HCT116 (cell line): ENCODE measurements around the gene CDC37L1. TPM values are rescaled to one million over a fixed set of nuclear protein-coding genes. Genes with fewer than 3 reads are reported as not detected.

ENCODE experiments used
- ATAC-seq: fragments of 200-7000 bp; cut with Tn5 transposase; 2 replicates; pipeline ENCODE4 v1.9.1; 2020; ENCODE audit warnings: mild to moderate bottlenecking, moderate library complexity
- BruUV-seq: library from RNA; stranded (reverse); fragments of 400-500 nt; replicated peaks from 2 replicates; lab custom pipeline; 2021; lab: Mats Ljungman, UMichigan
- CTCF ChIA-PET: fragments of 300-600 bp; sonication (Branson Sonifier 250); formaldehyde crosslinking; loops from one replicate; lab custom pipeline; 2021; ENCODE audit warnings: antibody characterized with exemption; lab: Charles Lee
- POLR2A ChIA-PET: fragments of 300-600, 350-600 bp; sonication (Branson Sonifier 250); formaldehyde crosslinking; loops from one replicate; lab custom pipeline; 2021; ENCODE audit warnings: antibody characterized with exemption; lab: Charles Lee
- RAD21 ChIA-PET, 2 experiments: fragments of 300-600 bp; sonication (Branson Sonifier 250); formaldehyde crosslinking; loops; one replicate each; lab custom pipeline; 2023; ENCODE audit warnings: low total read pairs in 2 of 2; ENCODE audit not compliant: uncharacterized antibody in 2 of 2, unreplicated experiment in 2 of 2, low non-redundant PET in 1 of 2; lab: Charles Lee
- DNase-seq: peaks from one replicate; pipeline ENCODE4 v3.0.0-alpha.2; 2010; ENCODE audit warnings: low read depth, low spot score
- H2AFZ ChIP-seq: fragments of 200-600 bp; shearing (Covaris generic), sonication (generic); 2 replicates; pipeline ENCODE4 v1.6.1; 2017; ENCODE audit warnings: low read depth, mixed run types, mixed read lengths, antibody characterized with exemption, low read length; ENCODE audit not compliant: poor library complexity, severe bottlenecking
- H3K27ac ChIP-seq: 2 replicates; pipeline ENCODE4 v1.5.1; 2012; ENCODE audit warnings: low read depth, low read length
- H3K27me3 ChIP-seq: fragments of 200-600 bp; sonication (generic); 2 replicates; pipeline ENCODE4 v1.6.1; 2016; ENCODE audit warnings: mixed run types, low read length, mixed read lengths; ENCODE audit not compliant: insufficient read depth
- H3K36me3 ChIP-seq, 2 experiments: fragments of 200-500 bp in 1 of 2; fragments of 200-600 bp in 1 of 2; sonication (Bioruptor generic) in 1 of 2; sonication (generic) in 1 of 2; 2 replicates each; pipeline versions ENCODE4 v1.5.1 to v1.6.1; 2014 to 2016; ENCODE audit warnings: low read length in 2 of 2, inconsistent platforms in 1 of 2, mixed read lengths in 1 of 2, mixed run types in 1 of 2; ENCODE audit not compliant: insufficient read depth in 2 of 2, control insufficient read depth in 1 of 2
- H3K4me1 ChIP-seq, 2 experiments: fragments of 200-600 bp in 1 of 2; sonication (generic) in 1 of 2; 2 replicates each; pipeline versions ENCODE4 v1.5.1 to v1.6.1; 2012 to 2017; ENCODE audit warnings: low read length in 2 of 2, inconsistent platforms in 1 of 2, mild to moderate bottlenecking in 1 of 2, mixed read lengths in 1 of 2, mixed run types in 1 of 2, moderate library complexity in 1 of 2; ENCODE audit not compliant: insufficient read depth in 2 of 2, control insufficient read depth in 1 of 2
- H3K4me2 ChIP-seq: fragments of 200-600 bp; sonication (generic); 2 replicates; pipeline ENCODE4 v1.6.1; 2017; ENCODE audit warnings: mixed run types, low read length, mixed read lengths
- H3K4me3 ChIP-seq, 2 experiments: fragments of 200-600 bp in 1 of 2; sonication (generic) in 1 of 2; replicated peaks in 1 of 2; 2 replicates each; pipeline ENCODE4 v1.5.1; 2011 to 2016; ENCODE audit warnings: low read length in 2 of 2, control low read depth in 1 of 2, low read depth in 1 of 2, mild to moderate bottlenecking in 1 of 2, mixed read lengths in 1 of 2, mixed run types in 1 of 2
- H3K79me2 ChIP-seq: fragments of 200-600 bp; sonication (generic); 2 replicates; pipeline ENCODE4 v1.6.1; 2017; ENCODE audit warnings: mild to moderate bottlenecking, mixed run types, low read length, moderate library complexity, mixed read lengths; ENCODE audit not compliant: insufficient read depth
- H3K9ac ChIP-seq: fragments of 200-600 bp; sonication (generic); 2 replicates; pipeline ENCODE4 v1.6.1; 2016; ENCODE audit warnings: low read length, mixed read lengths
- H3K9me2 ChIP-seq: fragments of 200-600 bp; sonication (generic), shearing (Covaris generic); 2 replicates; pipeline ENCODE4 v1.6.1; 2017; ENCODE audit warnings: mixed run types, mild to moderate bottlenecking, moderate library complexity; ENCODE audit not compliant: insufficient read depth
- H3K9me3 ChIP-seq, 2 experiments: fragments of 200-500 bp in 1 of 2; fragments of 200-600 bp in 1 of 2; sonication (Bioruptor generic) in 1 of 2; sonication (generic) in 1 of 2; 2 replicates each; pipeline ENCODE4 v1.6.1; 2014 to 2017; ENCODE audit warnings: low read length in 2 of 2, mixed read lengths in 2 of 2, inconsistent platforms in 1 of 2, low read depth in 1 of 2, mild to moderate bottlenecking in 1 of 2, mixed run types in 1 of 2, moderate library complexity in 1 of 2; ENCODE audit not compliant: control insufficient read depth in 1 of 2, insufficient read depth in 1 of 2
- H4K20me1 ChIP-seq: fragments of 200-600 bp; sonication (generic), shearing (Covaris generic); 2 replicates; pipeline ENCODE4 v1.6.1; 2017; ENCODE audit warnings: mixed run types, mild to moderate bottlenecking, moderate library complexity; ENCODE audit not compliant: insufficient read depth
- ATF3 ChIP-seq: IDR thresholded peaks from 2 replicates; pipeline ENCODE4 v1.6.1; 2012
- CEBPB ChIP-seq: IDR thresholded peaks from 2 replicates; pipeline ENCODE4 v1.6.1; 2012; ENCODE audit warnings: low read depth
- ELF1 ChIP-seq: IDR thresholded peaks from 2 replicates; pipeline ENCODE4 v1.6.1; 2012; ENCODE audit warnings: low read depth, borderline replicate concordance
- EZH2 ChIP-seq: fragments of 200-600 bp; sonication (generic); IDR thresholded peaks from 2 replicates; pipeline ENCODE4 v1.6.1; 2017; ENCODE audit warnings: antibody characterized with exemption, mixed run types
- MAX ChIP-seq: IDR thresholded peaks from 2 replicates; pipeline ENCODE4 v1.6.1; 2012
- POLR2AphosphoS5 ChIP-seq: IDR thresholded peaks from 2 replicates; pipeline ENCODE4 v1.6.1; 2011; ENCODE audit warnings: mild to moderate bottlenecking, low read depth, low read length, moderate library complexity
- RAD21 ChIP-seq: IDR thresholded peaks from 2 replicates; pipeline ENCODE4 v1.6.1; 2012; ENCODE audit warnings: low read depth, mild to moderate bottlenecking
- TCF7L2 ChIP-seq: IDR thresholded peaks from 2 replicates; pipeline ENCODE4 v1.7.0; 2011; ENCODE audit warnings: borderline replicate concordance, inconsistent platforms; ENCODE audit not compliant: insufficient read depth, insufficient read length; ENCODE audit errors: extremely low read depth
- YY1 ChIP-seq: IDR thresholded peaks from 2 replicates; pipeline ENCODE4 v1.6.1; 2011; ENCODE audit warnings: low read length, low read depth, moderate library complexity, mild to moderate bottlenecking; ENCODE audit not compliant: insufficient replicate concordance; ENCODE audit errors: extremely low read depth
- ZBTB33 ChIP-seq: IDR thresholded peaks from 2 replicates; pipeline ENCODE4 v1.6.1; 2011; ENCODE audit warnings: mild to moderate bottlenecking, low read length, moderate library complexity; ENCODE audit not compliant: insufficient replicate concordance; ENCODE audit errors: extremely low read depth
- ZFX ChIP-seq: fragments of 450-650 bp; IDR thresholded peaks from 2 replicates; pipeline ENCODE4 v1.6.1; 2017
- ZNF274 ChIP-seq: fragments of 200-500 bp; sonication (Bioruptor generic); IDR thresholded peaks from 2 replicates; pipeline ENCODE4 v1.6.1; 2014; ENCODE audit warnings: mild to moderate bottlenecking, low read depth, low read length, inconsistent platforms
- intact Hi-C: fragments of 100-400 bp; cut with micrococcal nuclease; formaldehyde crosslinking; loops from 2 replicates; pipeline ENCODE4 v1.10.0; 2022
- total RNA-seq: library from RNA; stranded (reverse); gene quantifications from one replicate; pipeline ENCODE4 v1.2.1, GENCODE V29; 2021; ENCODE audit not compliant: unreplicated experiment

Gene CDC37L1
- total RNA-seq, 1 experiment from 2014 or later, result 18.1 TPM

- ChIA-PET RAD21 (no interaction called here), POLR2A (no interaction called here), CTCF (no interaction called here)
- no peaks in the 10 kb centered on the region for H3K9me3 ChIP-seq
- intact Hi-C loops, result no loop called here
- DNase-seq (no peak), ATAC-seq (no peak)
- H3K79me2 ChIP-seq, result peaks cover 24% of the 10 kb centered on the region
- no peak for TF ChIP-seq POLR2AphosphoS5
- no peak for TF ChIP-seq YY1
- no peak for TF ChIP-seq CEBPB
- TF ChIP-seq ZNF274, result no peak
- no peak for TF ChIP-seq TCF7L2
- no peak for TF ChIP-seq EZH2
- no peak for TF ChIP-seq ATF3
- TF ChIP-seq ZFX, result no peak
- TF ChIP-seq ELF1, result no peak
- no peak for TF ChIP-seq ZBTB33
- no peak for TF ChIP-seq RAD21
- TF ChIP-seq MAX, result no peak
- H3K36me3 ChIP-seq, result no peaks in the 10 kb centered on the region
- no peak overlapping the region for H2AFZ ChIP-seq
- no TSS peak for BruUV-seq
- H3K9me2 ChIP-seq, result no peaks in the 10 kb centered on the region
- H3K9ac ChIP-seq, result no peak overlapping the region
- H3K4me1 ChIP-seq, result no peaks in the 10 kb centered on the region
- no peaks in the 10 kb centered on the region for H3K27me3 ChIP-seq
- H3K4me3 ChIP-seq, result no peak overlapping the region
- H3K27ac ChIP-seq, result no peak overlapping the region
- H4K20me1 ChIP-seq, result 0 out of 2 replicates have a peak, but pooled peaks cover 5% of the 10 kb centered on the region
- H3K4me2 ChIP-seq, result no peak overlapping the region
These were observed 46.5 kb downstream of the CDC37L1 start for GRCh38 chr9:4725706-4726442.
